K562 (cell line): ENCODE data around the gene CRAT. TPM values are rescaled to one million over a fixed set of nuclear protein-coding genes. Genes with fewer than 3 reads are reported as not detected.

Experiments used
- CEBPG ChIP-seq, 3 experiments: fragments of 200-800 bp in 1 of 3; sonication (Bioruptor generic) in 1 of 3; sonication (generic) in 1 of 3; formaldehyde crosslinking in 1 of 3; IDR thresholded peaks in 2 of 3; conservative IDR thresholded peaks in 1 of 3; 2 replicates each; pipeline versions ENCODE4 v1.6.1 to v1.8.0; 2016 to 2022; ENCODE audit warnings: missing compliant biosample characterization in 2 of 3, missing genetic modification characterization in 2 of 3, mild to moderate bottlenecking in 1 of 3, missing genetic modification reagents in 1 of 3
- CSDE1 ChIP-seq, 2 experiments: fragments of 450-650 bp; IDR thresholded peaks; 2 replicates each; pipeline ENCODE4 v1.6.1; 2016; ENCODE audit warnings: mild to moderate bottlenecking in 1 of 2
- EP300 ChIP-seq: IDR thresholded peaks from 2 replicates; pipeline ENCODE4 v1.6.1; 2012; ENCODE audit warnings: low read length, improper control_type of control experiment
- FIP1L1 ChIP-seq: fragments of 200-400 bp; formaldehyde crosslinking; IDR thresholded peaks from 2 replicates; pipeline ENCODE4 v1.6.1; 2018; ENCODE audit warnings: mild to moderate bottlenecking, low read depth, low read length; ENCODE audit not compliant: poor library complexity, severe bottlenecking
- FOXK1 ChIP-seq: sonication (generic); formaldehyde crosslinking; IDR thresholded peaks from 2 replicates; pipeline ENCODE4 v1.8.0; 2022; ENCODE audit warnings: missing genetic modification reagents, mild to moderate bottlenecking, borderline replicate concordance
- HCFC1 ChIP-seq: IDR thresholded peaks from 2 replicates; pipeline ENCODE4 v1.6.1; 2012; ENCODE audit warnings: low read depth, low read length, improper control_type of control experiment
- HNRNPUL1 ChIP-seq: fragments of 200-400 bp; formaldehyde crosslinking; IDR thresholded peaks from 2 replicates; pipeline ENCODE4 v1.6.1; 2017; ENCODE audit warnings: low read length
- NCOA2 ChIP-seq, 2 experiments: fragments of 450-650 bp; IDR thresholded peaks; 2 replicates each; pipeline ENCODE4 v1.6.1; 2018; ENCODE audit warnings: mild to moderate bottlenecking in 2 of 2, moderate library complexity in 1 of 2; ENCODE audit not compliant: partially characterized antibody in 2 of 2
- PHB2 ChIP-seq: fragments of 450-650 bp; IDR thresholded peaks from 2 replicates; pipeline ENCODE4 v1.6.1; 2017; ENCODE audit warnings: low read depth
- PHF8 ChIP-seq: fragments of 200-600 bp; sonication (generic); IDR thresholded peaks from 2 replicates; pipeline ENCODE4 v1.6.1; 2012; ENCODE audit warnings: mixed run types, mild to moderate bottlenecking, inconsistent platforms, low read length, moderate library complexity, borderline replicate concordance
- PTTG1 ChIP-seq: fragments of 450-650 bp; IDR thresholded peaks from 2 replicates; pipeline ENCODE4 v1.6.1; 2016; ENCODE audit warnings: low read depth, mild to moderate bottlenecking, missing genetic modification characterization, missing compliant biosample characterization
- PYGO2 ChIP-seq: fragments of 450-650 bp; IDR thresholded peaks from 2 replicates; pipeline ENCODE4 v1.6.1; 2016; ENCODE audit warnings: mild to moderate bottlenecking, missing genetic modification characterization, moderate library complexity, missing compliant biosample characterization
- RBFOX2 ChIP-seq: fragments of 200-400 bp; formaldehyde crosslinking; IDR thresholded peaks from 2 replicates; pipeline ENCODE4 v1.6.1; 2017; ENCODE audit warnings: low read depth, mild to moderate bottlenecking, low read length, moderate library complexity
- RFX7 ChIP-seq: fragments of 250-450 bp; sonication (Bioruptor Pico); IDR thresholded peaks from 2 replicates; pipeline ENCODE4 v1.5.1; 2021; ENCODE audit warnings: mild to moderate bottlenecking
- ZBTB1 ChIP-seq: sonication (generic); formaldehyde crosslinking; IDR thresholded peaks from 2 replicates; pipeline ENCODE4 v1.8.1; 2023; ENCODE audit warnings: missing genetic modification reagents, low read depth, mild to moderate bottlenecking, borderline replicate concordance
- ZNF253 ChIP-seq: fragments of 250-450 bp; sonication (Bioruptor Pico); conservative IDR thresholded peaks from 2 replicates; pipeline ENCODE4 v1.6.1; 2021; ENCODE audit warnings: mild to moderate bottlenecking
- ZNF316 ChIP-seq: fragments of 450-650 bp; IDR thresholded peaks from 2 replicates; pipeline ENCODE4 v1.6.1; 2016
- polyA plus RNA-seq, 8 experiments: library from polyadenylated mRNA; depleted of rRNA in 4 of 8; stranded (reverse) in 5 of 8; unstranded in 3 of 8; fragments of >200 nt; fragmentation: Nextera tagmentation in 2 of 8; fragmentation: Illumina TruSeq in 1 of 8; extraction: Ambion mirVana in 2 of 8; extraction: Trizol in 1 of 8; gene quantifications; 2 replicates each; pipeline versions ENCODE4 v1.2.1 to v1.2.3, GENCODE V29; 2011 to 2014; ENCODE audit warnings: inconsistent platforms in 1 of 8, missing spikeins in 1 of 8
- total RNA-seq, 7 experiments: library from RNA; depleted of rRNA in 6 of 7; stranded (reverse); fragments of >200 nt in 6 of 7; fragmentation: Illumina TruSeq in 2 of 7; extraction: Trizol in 2 of 7; gene quantifications; 2 replicates each; pipeline versions ENCODE4 v1.2.1 to v1.2.3, GENCODE V29; 2011 to 2021; ENCODE audit warnings: low replicate concordance in 1 of 7
- TF ChIP-seq, protein P1 (sequence below): fragments of 200-800 bp; sonication (Bioruptor generic); IDR thresholded peaks from 2 replicates; pipeline ENCODE4 v1.6.1; 2017; ENCODE audit warnings: missing genetic modification characterization, missing compliant biosample characterization
- TF ChIP-seq, protein P2 (sequence below): fragments of 450-650 bp; IDR thresholded peaks from 2 replicates; pipeline ENCODE4 v1.7.1; 2018; ENCODE audit warnings: mild to moderate bottlenecking, low read depth; ENCODE audit not compliant: partially characterized antibody
- TF ChIP-seq, protein P3 (sequence below): sonication (generic); formaldehyde crosslinking; IDR thresholded peaks from 2 replicates; pipeline ENCODE4 v1.8.1; 2022; ENCODE audit warnings: missing genetic modification reagents

CRAT gene
- total and polyA plus RNA-seq, 9 of the 15 experiments (the other 6 are each of a cell fraction or from before 2014, with no cell fraction given), result 0.20 to 13.8 (median 5.4) TPM

DNA sequence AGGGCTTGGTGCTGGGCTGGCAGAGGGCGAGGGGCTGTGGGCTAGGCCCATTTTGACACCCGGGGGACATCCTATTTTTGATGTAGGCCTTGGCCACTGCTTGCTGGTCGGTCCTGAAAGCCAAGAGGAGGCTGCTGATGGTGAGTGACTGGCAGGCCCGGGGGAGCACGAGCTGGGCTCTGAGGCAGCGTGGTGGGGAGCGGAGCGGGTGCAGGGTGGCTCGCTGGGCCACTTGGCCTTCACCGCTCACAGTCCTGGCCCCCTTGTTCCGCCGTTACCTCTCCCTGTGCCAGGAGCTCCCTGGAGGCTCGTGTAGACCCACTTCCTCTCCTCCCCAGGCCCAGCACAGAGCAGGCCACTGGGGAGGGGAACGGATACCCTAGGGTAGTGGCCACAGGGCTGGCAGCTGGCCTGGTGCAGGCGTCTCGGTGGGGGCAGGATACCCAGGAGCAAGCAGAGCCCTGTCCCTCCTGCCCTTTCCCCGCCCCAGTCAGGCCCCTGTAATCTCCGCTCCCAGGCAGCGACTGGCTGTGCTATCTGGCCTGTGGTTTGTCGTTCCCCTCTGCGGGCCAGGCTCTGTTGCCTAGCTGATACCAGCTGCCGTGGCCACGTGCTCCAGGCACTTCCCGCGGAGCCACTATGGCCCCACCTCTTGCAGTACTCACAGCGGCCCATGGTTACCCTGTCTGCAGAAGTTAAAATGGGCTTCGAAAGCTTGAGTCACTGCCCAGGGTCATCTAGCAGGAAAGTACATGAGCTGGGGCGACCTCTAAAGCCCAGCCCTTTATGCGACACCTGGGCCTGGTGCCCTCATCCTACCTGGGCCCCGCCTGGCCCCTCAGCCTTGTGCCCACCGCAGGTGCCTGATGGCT, 41.4 kb downstream of the CRAT start (continued):
- no peak for TF ChIP-seq ZNF253 (CRISPR knock-in tag)
- TF ChIP-seq, protein P1, sequence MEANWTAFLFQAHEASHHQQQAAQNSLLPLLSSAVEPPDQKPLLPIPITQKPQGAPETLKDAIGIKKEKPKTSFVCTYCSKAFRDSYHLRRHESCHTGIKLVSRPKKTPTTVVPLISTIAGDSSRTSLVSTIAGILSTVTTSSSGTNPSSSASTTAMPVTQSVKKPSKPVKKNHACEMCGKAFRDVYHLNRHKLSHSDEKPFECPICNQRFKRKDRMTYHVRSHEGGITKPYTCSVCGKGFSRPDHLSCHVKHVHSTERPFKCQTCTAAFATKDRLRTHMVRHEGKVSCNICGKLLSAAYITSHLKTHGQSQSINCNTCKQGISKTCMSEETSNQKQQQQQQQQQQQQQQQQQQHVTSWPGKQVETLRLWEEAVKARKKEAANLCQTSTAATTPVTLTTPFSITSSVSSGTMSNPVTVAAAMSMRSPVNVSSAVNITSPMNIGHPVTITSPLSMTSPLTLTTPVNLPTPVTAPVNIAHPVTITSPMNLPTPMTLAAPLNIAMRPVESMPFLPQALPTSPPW, result peak; percentile 94
- TF ChIP-seq ZNF316, result no peak
- no peak for TF ChIP-seq PTTG1 (tag)
- peak; percentile 97 for TF ChIP-seq EP300
- TF ChIP-seq CSDE1 (IDR thresholded peaks at IDR 0.05), result no peak
- TF ChIP-seq PYGO2 (tag), result peak; percentile 69
- TF ChIP-seq ZBTB1 (CRISPR knock-in tag), result peak; percentile 88; the same call in 1 of the 2 replicates
- peak; percentile 26; the same call in 1 of the 2 replicates for TF ChIP-seq HCFC1
- TF ChIP-seq NCOA2 (IDR thresholded peaks at IDR 0.05; ENCODE audit: partially characterized antibody in 2 of 2), result peak in 1 of 2 experiments; percentile 69
- peak; percentile 73 for TF ChIP-seq RBFOX2
- TF ChIP-seq, protein P2, sequence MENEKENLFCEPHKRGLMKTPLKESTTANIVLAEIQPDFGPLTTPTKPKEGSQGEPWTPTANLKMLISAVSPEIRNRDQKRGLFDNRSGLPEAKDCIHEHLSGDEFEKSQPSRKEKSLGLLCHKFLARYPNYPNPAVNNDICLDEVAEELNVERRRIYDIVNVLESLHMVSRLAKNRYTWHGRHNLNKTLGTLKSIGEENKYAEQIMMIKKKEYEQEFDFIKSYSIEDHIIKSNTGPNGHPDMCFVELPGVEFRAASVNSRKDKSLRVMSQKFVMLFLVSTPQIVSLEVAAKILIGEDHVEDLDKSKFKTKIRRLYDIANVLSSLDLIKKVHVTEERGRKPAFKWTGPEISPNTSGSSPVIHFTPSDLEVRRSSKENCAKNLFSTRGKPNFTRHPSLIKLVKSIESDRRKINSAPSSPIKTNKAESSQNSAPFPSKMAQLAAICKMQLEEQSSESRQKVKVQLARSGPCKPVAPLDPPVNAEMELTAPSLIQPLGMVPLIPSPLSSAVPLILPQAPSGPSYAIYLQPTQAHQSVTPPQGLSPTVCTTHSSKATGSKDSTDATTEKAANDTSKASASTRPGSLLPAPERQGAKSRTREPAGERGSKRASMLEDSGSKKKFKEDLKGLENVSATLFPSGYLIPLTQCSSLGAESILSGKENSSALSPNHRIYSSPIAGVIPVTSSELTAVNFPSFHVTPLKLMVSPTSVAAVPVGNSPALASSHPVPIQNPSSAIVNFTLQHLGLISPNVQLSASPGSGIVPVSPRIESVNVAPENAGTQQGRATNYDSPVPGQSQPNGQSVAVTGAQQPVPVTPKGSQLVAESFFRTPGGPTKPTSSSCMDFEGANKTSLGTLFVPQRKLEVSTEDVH, result peak; percentile 88
- peak; percentile 96 for TF ChIP-seq PHB2
- no peak for TF ChIP-seq RFX7 (CRISPR knock-in tag)
- TF ChIP-seq FOXK1 (CRISPR knock-in tag), result no peak
- TF ChIP-seq HNRNPUL1, result no peak
- TF ChIP-seq PHF8, result no peak; the same call in 1 of the 2 replicates
- TF ChIP-seq, protein P3, sequence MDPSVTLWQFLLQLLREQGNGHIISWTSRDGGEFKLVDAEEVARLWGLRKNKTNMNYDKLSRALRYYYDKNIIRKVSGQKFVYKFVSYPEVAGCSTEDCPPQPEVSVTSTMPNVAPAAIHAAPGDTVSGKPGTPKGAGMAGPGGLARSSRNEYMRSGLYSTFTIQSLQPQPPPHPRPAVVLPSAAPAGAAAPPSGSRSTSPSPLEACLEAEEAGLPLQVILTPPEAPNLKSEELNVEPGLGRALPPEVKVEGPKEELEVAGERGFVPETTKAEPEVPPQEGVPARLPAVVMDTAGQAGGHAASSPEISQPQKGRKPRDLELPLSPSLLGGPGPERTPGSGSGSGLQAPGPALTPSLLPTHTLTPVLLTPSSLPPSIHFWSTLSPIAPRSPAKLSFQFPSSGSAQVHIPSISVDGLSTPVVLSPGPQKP (CRISPR knock-in tag), result no peak
- TF ChIP-seq CEBPG (CRISPR knock-in tag; IDR thresholded peaks at IDR 0.05), result peak; percentile 4; the same call in 1 of the 2 replicates
- no peak for TF ChIP-seq CEBPG (tag; conservative IDR thresholded peaks at IDR 0.05 in 1 of 2, IDR thresholded peaks at IDR 0.05 in 1 of 2)
- no peak for TF ChIP-seq FIP1L1
